Measurements from ENCODE around the gene TMEM176B.
A peak's percentile ranks its signal among the peaks of the same experiment; 100 is the strongest.

Gene TMEM176B

DNA sequence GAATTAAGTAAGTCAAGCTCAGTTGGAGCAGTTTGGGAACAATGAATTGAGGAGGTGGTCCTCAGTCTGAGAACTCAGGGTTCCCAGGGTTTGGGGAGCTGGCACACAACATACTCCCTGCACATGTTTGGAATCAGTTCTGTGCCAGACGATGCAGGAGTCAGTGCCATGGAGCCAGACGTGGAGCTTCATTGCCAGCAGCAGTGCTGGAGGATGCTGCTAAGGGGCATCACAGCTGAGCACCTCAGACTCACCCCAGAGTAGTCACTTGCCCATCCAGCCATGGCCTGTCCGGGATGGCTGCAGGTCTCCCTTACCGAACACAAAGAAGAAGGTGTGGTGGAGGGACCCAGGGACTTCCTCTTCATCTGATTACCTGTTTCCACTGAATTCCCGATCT lies 55.1 kb downstream of the TMEM176B start:
- Histone ChIP-seq H3K9me3 (ENCODE audit: low read length) (no peaks in the 10 kb centered on the region), H3K27ac (ENCODE audit: low read depth, low read length) (no peak overlapping the region), H3K27me3 (ENCODE audit: control insufficient read depth in 1 of 2, insufficient read depth in 2 of 2, low read length in 2 of 2) (no peaks in the 10 kb centered on the region), H3K4me3 (ENCODE audit: low read depth in 1 of 2, low read length in 2 of 2) (no peak overlapping the region), H3K36me3 (ENCODE audit: insufficient read depth, low read length) (no peaks in the 10 kb centered on the region), H3K9ac (ENCODE audit: low read length) (no peak overlapping the region), H3K4me1 (ENCODE audit: insufficient read depth, low read length) (peaks cover 24% of the 10 kb centered on the region)

DNA sequence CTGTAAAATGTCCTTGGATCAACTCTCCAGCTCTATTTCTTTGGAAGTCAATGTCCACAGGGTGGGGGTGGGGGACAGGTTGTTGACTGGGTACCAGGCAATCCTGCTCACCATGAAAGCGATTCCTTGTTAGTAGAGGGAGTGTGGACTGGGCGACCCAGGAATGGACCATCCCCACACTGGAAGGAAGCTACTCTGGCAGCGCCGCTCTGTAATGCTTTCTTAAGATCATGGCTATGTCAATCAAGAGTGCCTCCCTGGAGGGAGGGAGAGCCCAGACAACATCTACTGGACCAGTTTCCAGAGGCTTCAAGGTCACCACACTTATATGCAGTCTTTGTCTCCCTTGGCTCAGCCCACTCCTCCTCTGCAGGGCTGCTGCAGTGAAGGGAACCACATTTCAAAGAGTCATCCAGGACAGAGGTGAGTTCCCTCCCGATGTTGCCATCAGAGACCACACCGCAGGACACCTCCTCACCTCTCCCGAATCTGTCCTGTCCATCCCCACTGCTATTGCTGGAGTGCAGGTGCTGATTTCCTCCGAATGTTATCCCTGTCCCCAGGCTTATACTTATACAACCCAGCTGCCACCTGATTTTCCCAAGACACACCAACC lies 56.0 kb downstream of the TMEM176B start:
- peaks cover 24% of the 10 kb centered on the region for H3K4me1 ChIP-seq (ENCODE audit: insufficient read depth, low read length)
- no peak overlapping the region for H3K9ac ChIP-seq (ENCODE audit: low read length)
- no peaks in the 10 kb centered on the region for H3K27me3 ChIP-seq (ENCODE audit: control insufficient read depth in 1 of 2, insufficient read depth in 2 of 2, low read length in 2 of 2)
- H3K4me3 ChIP-seq (ENCODE audit: low read depth in 1 of 2, low read length in 2 of 2), result peak overlapping the region in 1 of 2 donors; percentile 19
- no peaks in the 10 kb centered on the region for H3K36me3 ChIP-seq (ENCODE audit: insufficient read depth, low read length)
- H3K9me3 ChIP-seq (ENCODE audit: low read length), result no peaks in the 10 kb centered on the region
- no peak overlapping the region for H3K27ac ChIP-seq (ENCODE audit: low read depth, low read length)

DNA sequence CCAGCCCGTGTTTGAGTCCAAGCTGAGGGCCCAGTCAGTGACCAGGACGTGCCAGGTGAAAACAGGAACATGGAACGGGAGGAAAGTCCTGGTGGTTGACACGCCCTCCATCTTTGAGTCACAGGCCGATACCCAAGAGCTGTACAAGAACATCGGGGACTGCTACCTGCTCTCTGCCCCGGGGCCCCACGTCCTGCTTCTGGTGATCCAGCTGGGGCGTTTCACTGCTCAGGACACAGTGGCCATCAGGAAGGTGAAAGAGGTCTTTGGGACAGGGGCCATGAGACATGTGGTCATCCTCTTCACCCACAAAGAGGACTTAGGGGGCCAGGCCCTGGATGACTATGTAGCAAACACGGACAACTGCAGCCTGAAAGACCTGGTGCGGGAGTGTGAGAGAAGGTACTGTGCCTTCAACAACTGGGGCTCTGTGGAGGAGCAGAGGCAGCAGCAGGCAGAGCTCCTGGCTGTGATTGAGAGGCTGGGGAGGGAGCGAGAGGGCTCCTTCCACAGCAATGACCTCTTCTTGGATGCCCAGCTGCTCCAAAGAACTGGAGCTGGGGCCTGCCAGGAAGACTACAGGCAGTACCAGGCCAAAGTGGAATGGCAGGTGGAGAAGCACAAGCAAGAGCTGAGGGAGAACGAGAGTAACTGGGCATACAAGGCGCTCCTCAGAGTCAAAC lies 57.7 kb downstream of the TMEM176B start:
- Histone ChIP-seq H3K9me3 (ENCODE audit: low read length) (no peaks in the 10 kb centered on the region), H3K27ac (ENCODE audit: low read depth, low read length) (no peak overlapping the region), H3K36me3 (ENCODE audit: insufficient read depth, low read length) (no peaks in the 10 kb centered on the region), H3K27me3 (ENCODE audit: control insufficient read depth in 1 of 2, insufficient read depth in 2 of 2, low read length in 2 of 2) (no peaks in the 10 kb centered on the region), H3K4me3 (ENCODE audit: low read depth in 1 of 2, low read length in 2 of 2) (no peak overlapping the region), H3K9ac (ENCODE audit: low read length) (no peak overlapping the region), H3K4me1 (ENCODE audit: insufficient read depth, low read length) (peaks cover 24% of the 10 kb centered on the region)

Data from muscle layer of colon (tissue), 2 donors.